Measurements from ENCODE around the gene JMJD1C.
"Not testable (repeated sequence)": the region's sequence is repeated elsewhere in the genome, so short reads cannot be mapped to it uniquely, and the experiment has no call there.

The JMJD1C gene

GRCh38 chr10:63154546-63155387 is 311.0 kb downstream of the JMJD1C start:
- peaks cover 12% of the 10 kb centered on the region for H3K79me2 ChIP-seq (ENCODE audit: control insufficient read depth, low read length)
- H3K36me3 ChIP-seq (ENCODE audit: control insufficient read depth, low read length), result peaks cover 42% of the 10 kb centered on the region
- H3F3A ChIP-seq (ENCODE audit: control insufficient read depth, insufficient read depth), result peaks cover 8% of the 10 kb centered on the region; the same call in 1 of the 2 replicates
- TF ChIP-seq EZH2phosphoT487 (IDR thresholded peaks at IDR 0.05; ENCODE audit: borderline replicate concordance, low read length), result no peak
- TF ChIP-seq, protein P1, sequence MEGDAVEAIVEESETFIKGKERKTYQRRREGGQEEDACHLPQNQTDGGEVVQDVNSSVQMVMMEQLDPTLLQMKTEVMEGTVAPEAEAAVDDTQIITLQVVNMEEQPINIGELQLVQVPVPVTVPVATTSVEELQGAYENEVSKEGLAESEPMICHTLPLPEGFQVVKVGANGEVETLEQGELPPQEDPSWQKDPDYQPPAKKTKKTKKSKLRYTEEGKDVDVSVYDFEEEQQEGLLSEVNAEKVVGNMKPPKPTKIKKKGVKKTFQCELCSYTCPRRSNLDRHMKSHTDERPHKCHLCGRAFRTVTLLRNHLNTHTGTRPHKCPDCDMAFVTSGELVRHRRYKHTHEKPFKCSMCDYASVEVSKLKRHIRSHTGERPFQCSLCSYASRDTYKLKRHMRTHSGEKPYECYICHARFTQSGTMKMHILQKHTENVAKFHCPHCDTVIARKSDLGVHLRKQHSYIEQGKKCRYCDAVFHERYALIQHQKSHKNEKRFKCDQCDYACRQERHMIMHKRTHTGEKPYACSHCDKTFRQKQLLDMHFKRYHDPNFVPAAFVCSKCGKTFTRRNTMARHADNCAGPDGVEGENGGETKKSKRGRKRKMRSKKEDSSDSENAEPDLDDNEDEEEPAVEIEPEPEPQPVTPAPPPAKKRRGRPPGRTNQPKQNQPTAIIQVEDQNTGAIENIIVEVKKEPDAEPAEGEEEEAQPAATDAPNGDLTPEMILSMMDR (IDR thresholded peaks at IDR 0.05; ENCODE audit: low read depth, low read length, poor library complexity, severe bottlenecking), result no peak
- no peaks in the 10 kb centered on the region; the same call in 1 of the 2 replicates for H4K20me1 ChIP-seq (ENCODE audit: control insufficient read depth, insufficient read depth, low read depth, low read length)
- H3K4me2 ChIP-seq (ENCODE audit: low read length), result no peak overlapping the region
- H3K4me1 ChIP-seq (ENCODE audit: control insufficient read depth, low read length), result peaks cover 6% of the 10 kb centered on the region; the same call in 1 of the 2 replicates
- H3K27me3 ChIP-seq (ENCODE audit: control insufficient read depth, low read length), result no peaks in the 10 kb centered on the region
- no peaks in the 10 kb centered on the region for H3K9me3 ChIP-seq (ENCODE audit: control insufficient read depth, insufficient read depth, low read length)
- no peak overlapping the region for H3K27ac ChIP-seq (ENCODE audit: low read depth, low read length)
- no peaks in the 10 kb centered on the region for H3K9me2 ChIP-seq (replicated peaks; ENCODE audit: control insufficient read depth, low read length)
- no peak overlapping the region for H3K4me3 ChIP-seq (ENCODE audit: low read length)

DNA sequence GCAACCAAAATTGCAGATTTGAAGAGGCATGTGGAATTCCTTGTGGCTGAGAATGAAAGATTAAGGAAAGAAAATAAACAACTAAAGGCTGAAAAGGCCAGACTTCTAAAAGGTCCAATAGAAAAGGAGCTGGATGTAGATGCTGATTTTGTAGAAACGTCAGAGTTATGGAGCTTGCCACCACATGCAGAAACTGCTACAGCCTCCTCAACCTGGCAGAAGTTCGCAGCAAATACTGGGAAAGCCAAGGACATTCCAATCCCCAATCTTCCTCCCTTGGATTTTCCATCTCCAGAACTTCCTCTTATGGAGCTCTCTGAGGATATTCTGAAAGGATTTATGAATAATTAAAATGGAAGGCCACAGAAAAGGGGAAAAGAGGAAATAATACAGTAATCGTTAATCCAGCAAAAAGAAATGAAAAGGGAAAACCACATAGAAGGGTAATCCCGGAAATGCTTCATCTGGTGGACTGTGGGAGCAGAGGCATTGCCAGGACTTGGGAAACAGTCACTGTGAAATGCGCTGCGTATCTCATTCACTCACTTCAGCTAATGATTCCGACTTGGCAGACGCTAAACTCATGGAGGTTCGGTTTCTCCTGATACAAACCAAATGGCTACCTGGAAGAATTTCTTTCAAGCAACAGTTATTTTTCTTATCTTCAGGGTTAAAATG is 311.8 kb downstream of the JMJD1C start:
- not testable (repeated sequence) for H3K27ac ChIP-seq (ENCODE audit: low read depth, low read length); H3F3A ChIP-seq (ENCODE audit: control insufficient read depth, insufficient read depth); H4K20me1 ChIP-seq (ENCODE audit: control insufficient read depth, insufficient read depth, low read depth, low read length); H3K4me2 ChIP-seq (ENCODE audit: low read length); H3K4me1 ChIP-seq (ENCODE audit: control insufficient read depth, low read length); H3K9me2 ChIP-seq (replicated peaks; ENCODE audit: control insufficient read depth, low read length); H3K27me3 ChIP-seq (ENCODE audit: control insufficient read depth, low read length); H3K4me3 ChIP-seq (ENCODE audit: low read length); H3K9me3 ChIP-seq (ENCODE audit: control insufficient read depth, insufficient read depth, low read length)
- Histone ChIP-seq H3K36me3 (ENCODE audit: control insufficient read depth, low read length) (peaks cover 42% of the 10 kb centered on the region), H3K79me2 (ENCODE audit: control insufficient read depth, low read length) (peaks cover 16% of the 10 kb centered on the region)

DNA sequence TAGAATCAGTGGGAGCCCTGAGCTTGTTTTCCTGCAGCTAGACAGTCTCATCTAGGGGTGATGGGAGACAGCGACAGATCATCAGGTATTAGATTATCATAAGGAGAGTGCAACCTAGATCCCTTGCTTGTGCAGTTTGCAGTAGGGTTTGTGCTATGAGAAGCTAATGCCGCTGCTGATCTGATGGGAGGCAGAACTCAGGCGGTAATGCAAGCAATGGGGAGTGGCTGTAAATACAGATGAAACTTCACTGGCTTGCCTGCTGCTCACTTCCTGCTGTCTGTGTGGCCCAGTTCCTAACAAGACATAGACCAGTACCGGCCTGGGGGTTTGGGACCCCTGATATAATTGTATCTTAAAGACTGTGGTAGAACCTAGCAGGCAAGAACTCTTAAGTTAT is 315.0 kb downstream of the JMJD1C start:
- H4K20me1 ChIP-seq (ENCODE audit: control insufficient read depth, insufficient read depth, low read depth, low read length), result no peaks in the 10 kb centered on the region; the same call in 1 of the 2 replicates
- H3K9me2 ChIP-seq (replicated peaks; ENCODE audit: control insufficient read depth, low read length), result no peaks in the 10 kb centered on the region
- H3K79me2 ChIP-seq (ENCODE audit: control insufficient read depth, low read length), result peaks cover 37% of the 10 kb centered on the region
- no peak overlapping the region for H3K4me3 ChIP-seq (ENCODE audit: low read length)
- H3K27me3 ChIP-seq (ENCODE audit: control insufficient read depth, low read length), result no peaks in the 10 kb centered on the region
- TF ChIP-seq EZH2phosphoT487 (IDR thresholded peaks at IDR 0.05; ENCODE audit: borderline replicate concordance, low read length), result no peak
- TF ChIP-seq, protein P1 (IDR thresholded peaks at IDR 0.05; ENCODE audit: low read depth, low read length, poor library complexity, severe bottlenecking), result no peak
- no peak overlapping the region for H3K4me2 ChIP-seq (ENCODE audit: low read length)
- H3F3A ChIP-seq (ENCODE audit: control insufficient read depth, insufficient read depth), result no peaks in the 10 kb centered on the region
- peaks cover 5% of the 10 kb centered on the region; the same call in 1 of the 2 replicates for H3K4me1 ChIP-seq (ENCODE audit: control insufficient read depth, low read length)
- peaks cover 59% of the 10 kb centered on the region for H3K36me3 ChIP-seq (ENCODE audit: control insufficient read depth, low read length)
- H3K27ac ChIP-seq (ENCODE audit: low read depth, low read length), result no peak overlapping the region
- no peaks in the 10 kb centered on the region for H3K9me3 ChIP-seq (ENCODE audit: control insufficient read depth, insufficient read depth, low read length)

DNA sequence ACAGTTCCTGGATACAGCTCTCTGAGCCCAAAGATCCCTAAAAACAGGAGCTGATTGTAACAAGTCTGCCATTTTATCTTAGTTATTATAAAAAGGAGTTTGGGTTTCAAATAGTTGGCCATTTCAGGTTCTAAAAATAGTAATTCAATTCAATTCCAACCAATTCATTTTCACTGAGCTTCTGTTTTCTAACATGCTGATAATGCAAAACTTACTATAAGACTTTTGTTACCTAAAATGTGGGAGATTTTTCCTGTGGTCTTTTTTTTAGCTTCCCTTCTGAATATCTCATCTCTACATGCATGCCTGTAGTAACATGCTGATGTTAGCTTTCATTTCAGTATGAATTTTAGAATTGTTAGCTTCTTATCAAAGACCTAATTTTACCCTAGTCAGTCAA is 319.3 kb downstream of the JMJD1C start:
- Histone ChIP-seq H4K20me1 (ENCODE audit: control insufficient read depth, insufficient read depth, low read depth, low read length) (0 out of 2 replicates have a peak, but pooled peaks cover 11% of the 10 kb centered on the region), H3K4me3 (ENCODE audit: low read length) (no peak overlapping the region), H3K9me2 (replicated peaks; ENCODE audit: control insufficient read depth, low read length) (no peaks in the 10 kb centered on the region), H3K9me3 (ENCODE audit: control insufficient read depth, insufficient read depth, low read length) (no peaks in the 10 kb centered on the region), H3K27ac (ENCODE audit: low read depth, low read length) (no peak overlapping the region), H3F3A (ENCODE audit: control insufficient read depth, insufficient read depth) (no peaks in the 10 kb centered on the region), H3K27me3 (ENCODE audit: control insufficient read depth, low read length) (no peaks in the 10 kb centered on the region), H3K4me2 (ENCODE audit: low read length) (no peak overlapping the region), H3K36me3 (ENCODE audit: control insufficient read depth, low read length) (peaks cover 31% of the 10 kb centered on the region), H3K4me1 (ENCODE audit: control insufficient read depth, low read length) (no peaks in the 10 kb centered on the region), H3K79me2 (ENCODE audit: control insufficient read depth, low read length) (peaks cover 72% of the 10 kb centered on the region)
- TF ChIP-seq, protein P1 (IDR thresholded peaks at IDR 0.05; ENCODE audit: low read depth, low read length, poor library complexity, severe bottlenecking), result no peak
- no peak for TF ChIP-seq EZH2phosphoT487 (IDR thresholded peaks at IDR 0.05; ENCODE audit: borderline replicate concordance, low read length)
